Measurements from ENCODE around the gene NACAD.
A peak's percentile ranks its signal among the peaks of the same experiment; 100 is the strongest.

NACAD gene, protein sequence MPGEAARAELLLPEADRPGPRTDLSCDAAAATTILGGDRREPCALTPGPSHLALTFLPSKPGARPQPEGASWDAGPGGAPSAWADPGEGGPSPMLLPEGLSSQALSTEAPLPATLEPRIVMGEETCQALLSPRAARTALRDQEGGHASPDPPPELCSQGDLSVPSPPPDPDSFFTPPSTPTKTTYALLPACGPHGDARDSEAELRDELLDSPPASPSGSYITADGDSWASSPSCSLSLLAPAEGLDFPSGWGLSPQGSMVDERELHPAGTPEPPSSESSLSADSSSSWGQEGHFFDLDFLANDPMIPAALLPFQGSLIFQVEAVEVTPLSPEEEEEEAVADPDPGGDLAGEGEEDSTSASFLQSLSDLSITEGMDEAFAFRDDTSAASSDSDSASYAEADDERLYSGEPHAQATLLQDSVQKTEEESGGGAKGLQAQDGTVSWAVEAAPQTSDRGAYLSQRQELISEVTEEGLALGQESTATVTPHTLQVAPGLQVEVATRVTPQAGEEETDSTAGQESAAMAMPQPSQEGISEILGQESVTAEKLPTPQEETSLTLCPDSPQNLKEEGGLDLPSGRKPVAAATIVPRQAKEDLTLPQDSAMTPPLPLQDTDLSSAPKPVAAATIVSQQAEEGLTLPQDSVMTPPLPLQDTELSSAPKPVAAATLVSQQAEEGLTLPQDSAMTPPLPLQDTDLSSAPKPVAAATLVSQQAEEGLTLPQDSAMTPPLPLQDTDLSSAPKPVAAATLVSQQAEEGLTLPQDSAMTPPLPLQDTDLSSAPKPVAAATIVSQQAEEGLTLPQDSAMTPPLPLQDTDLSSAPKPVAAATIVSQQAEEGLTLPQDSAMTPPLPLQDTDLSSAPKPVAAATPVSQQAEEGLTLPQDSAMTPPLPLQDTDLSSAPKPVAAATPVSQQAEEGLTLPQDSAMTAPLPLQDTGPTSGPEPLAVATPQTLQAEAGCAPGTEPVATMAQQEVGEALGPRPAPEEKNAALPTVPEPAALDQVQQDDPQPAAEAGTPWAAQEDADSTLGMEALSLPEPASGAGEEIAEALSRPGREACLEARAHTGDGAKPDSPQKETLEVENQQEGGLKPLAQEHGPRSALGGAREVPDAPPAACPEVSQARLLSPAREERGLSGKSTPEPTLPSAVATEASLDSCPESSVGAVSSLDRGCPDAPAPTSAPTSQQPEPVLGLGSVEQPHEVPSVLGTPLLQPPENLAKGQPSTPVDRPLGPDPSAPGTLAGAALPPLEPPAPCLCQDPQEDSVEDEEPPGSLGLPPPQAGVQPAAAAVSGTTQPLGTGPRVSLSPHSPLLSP (N-terminal part only)

DNA sequence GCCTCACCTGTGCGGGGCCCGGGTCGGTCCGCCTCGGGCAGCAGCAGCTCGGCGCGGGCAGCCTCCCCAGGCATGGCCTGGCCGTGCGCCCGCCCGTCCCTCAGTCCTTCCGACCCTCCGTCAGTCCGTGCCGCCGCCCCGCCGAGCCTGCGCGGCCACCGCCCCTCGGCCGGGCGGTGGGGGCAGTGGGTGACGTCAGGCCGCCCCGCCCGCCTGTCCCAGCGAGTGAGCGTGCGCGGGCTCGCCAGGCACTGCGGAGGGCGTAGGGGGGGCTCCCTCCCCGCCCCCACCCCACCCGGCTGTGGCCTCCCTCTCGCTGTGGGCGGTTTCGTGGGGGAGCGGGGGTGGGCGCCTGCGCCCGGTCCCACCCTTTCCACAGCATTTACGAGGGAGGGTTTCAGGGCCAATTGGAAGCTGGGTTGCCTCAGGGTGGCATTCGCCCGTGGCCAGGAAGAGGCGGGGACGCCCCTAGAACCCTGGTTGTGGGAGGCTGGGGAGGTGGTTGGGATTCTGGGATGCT, at the start of gene NACAD:
Gene NACAD, minus strand, starts transcription at position 149 of the 520 bp plus-strand sequence. Its CDS starts 75 bp downstream, at position 74.
- DNase-seq = no peak

DNA sequence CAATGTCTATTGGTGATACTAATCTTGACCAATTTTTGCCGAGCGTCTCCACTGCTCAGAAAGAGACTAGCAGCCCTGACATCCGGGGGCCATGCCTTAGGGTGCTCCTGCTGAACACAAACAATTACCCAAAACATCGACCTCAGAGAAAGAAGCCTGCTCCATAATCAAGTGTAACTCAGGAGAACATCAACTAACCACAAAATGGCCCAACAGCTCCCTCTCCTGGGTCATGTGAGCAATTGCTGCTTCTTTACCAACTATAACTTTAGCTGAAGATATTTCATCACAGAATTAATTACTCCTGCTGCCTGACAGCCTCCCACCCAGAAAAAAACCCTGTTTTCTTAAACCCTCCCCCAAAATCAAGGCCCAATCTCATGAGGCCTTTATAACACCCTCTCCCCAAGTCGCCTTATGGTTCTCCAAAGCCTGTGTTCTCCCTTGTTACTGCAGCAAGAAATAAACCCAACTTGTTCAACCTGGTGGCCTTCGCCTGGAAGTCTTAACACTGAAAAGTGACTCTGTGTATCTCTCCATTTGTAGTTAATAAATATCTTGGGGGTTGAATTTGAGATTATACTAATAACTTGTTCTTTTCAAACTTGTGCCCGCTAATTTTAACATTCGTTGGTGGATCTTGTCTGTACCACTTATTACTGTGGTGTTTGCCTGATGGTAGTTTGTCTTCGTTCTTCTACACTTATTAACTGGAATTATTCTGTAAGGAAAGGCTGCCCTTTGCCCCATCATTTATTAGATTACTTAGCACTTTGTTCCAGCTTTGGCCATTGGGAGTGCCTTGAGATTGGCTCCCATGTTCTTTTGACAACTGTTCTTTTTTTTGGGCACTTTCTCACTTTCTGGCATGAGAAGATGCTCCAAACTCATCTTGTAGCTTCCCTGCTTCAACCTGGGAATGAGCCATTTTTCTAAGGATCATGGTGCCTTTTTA, 47.6 kb upstream of the NACAD start:
- DNase-seq = peak; percentile 62 to 69

DNA sequence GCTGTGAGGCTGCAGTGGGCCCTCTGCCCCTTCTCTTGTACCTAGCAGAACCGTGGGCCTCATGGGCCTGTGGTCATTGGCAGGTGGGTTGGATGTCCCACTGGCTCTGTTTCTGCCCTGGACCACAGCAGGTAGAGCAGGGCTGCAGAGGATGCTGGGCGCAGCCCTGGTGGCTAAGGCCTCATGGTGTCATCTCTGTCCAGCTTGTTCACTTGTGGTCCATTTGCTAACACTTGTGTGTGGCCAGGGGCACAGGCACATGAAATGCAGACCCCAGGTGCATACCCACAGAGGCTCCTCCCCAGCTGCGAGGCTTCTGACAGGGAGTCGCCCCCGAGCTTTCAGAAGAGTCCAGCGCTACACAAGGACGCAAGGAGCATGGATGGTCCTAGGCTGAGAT, 45.1 kb upstream of the NACAD start:
- no peak for DNase-seq

DNA sequence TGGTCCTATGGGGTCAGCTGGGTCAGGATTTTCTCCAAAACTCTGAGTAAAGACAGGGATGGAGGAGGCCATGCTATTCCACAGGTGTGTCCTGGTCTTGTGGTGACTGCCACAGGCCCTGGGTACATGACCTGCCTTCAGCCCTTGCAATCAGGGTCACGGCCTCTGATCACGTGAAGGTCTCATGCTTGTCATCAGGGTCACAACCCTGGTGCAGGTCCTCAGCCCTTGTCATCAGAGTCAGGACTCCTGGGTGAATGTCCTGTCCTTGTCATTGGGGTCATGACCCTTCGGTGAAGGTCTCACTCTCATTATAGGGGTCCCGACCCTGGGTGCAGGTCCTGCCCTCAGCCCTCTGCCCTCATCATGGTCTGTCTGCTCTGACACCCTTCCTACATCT, 44.6 kb upstream of the NACAD start:
- DNase-seq = no peak

DNA sequence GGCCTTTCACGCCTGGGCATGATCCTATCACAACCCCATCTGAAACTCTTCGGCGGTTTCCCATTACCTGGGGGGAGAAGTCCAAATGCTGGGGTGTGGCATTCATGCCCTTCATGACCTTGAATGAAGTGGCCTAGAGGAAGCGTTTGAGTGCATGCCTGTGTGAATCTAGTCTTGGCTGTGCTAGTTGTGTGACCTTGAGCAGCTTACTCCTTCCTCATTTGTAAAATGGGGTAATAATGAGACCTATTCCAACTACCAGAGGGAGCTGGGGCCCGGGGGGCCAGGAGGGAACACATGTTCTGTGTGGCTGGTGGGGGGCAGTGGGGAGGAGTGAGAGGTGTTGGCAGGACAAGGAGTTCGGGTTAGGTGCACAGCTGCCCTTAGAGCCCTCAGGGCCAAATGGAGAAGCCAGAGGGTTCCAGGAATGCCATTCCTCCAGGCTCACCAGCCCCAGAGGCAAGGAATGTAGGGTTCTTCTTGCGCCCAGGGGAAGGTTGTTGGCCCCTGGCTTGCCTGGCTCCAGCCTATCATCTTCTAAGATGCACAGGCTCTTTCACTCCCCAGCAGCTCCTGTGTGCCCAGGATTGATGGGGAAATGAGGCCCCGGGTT, 44.0 kb upstream of the NACAD start:
- no peak for DNase-seq

DNA sequence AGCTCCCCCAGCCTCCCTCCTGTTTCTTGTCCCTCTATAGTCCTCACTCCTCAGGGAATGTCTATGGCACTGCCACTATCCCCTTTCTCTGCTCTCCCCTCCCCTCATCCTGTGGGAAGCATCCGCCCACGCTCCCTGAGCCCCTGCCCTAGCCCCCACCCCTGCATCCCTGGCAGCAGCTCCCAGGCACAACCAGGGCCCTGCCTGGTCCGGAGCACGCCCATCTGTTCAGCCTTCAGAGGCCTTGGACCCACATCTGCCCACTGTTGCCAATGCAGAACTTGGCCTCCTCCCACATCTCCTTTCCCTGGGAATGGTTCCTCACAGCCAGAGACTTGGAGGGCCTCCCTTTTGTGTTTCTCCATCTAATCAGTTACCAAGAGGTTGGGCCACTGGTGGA, 43.1 kb upstream of the NACAD start:
- no peak for DNase-seq

DNA sequence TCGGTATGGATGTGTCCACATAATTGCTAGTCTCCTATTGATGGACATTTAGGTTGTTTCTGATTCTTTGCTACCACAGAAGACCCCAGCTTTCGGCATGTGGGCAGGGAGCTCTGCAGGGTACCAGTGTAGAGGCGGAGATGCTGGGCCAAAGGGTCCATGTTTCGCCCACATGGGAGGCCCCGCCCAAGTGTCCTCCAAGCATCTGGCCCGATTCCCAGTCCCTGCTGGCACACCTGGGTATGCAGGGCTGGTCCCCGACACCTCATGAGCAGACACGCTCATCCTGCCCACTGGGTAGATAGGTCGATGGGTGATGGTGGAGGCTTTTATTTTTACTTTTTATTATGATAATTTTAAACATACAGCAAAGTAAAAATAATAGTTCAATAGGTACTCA, 42.1 kb upstream of the NACAD start:
- no peak for DNase-seq

DNA sequence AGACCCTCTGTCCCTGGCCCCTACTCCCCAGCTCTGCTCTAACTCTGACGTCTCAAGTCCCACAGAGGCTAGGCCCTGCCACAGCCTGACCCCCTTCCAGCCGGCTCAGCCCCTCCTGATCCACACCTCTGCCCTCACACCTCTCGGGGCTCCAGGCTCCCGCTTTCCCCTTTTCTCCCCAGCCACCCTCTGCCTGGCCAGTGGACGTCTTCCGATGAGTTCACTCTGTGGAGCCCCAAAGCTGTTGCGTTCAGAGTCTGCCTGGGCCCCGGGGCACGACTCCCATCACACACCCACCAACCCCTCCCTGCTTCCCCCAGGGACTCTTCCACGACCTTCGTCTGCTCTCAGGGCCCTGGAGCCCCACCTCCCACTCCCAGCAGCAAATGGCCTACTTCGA, 41.1 kb upstream of the NACAD start:
- no peak for DNase-seq

DNA sequence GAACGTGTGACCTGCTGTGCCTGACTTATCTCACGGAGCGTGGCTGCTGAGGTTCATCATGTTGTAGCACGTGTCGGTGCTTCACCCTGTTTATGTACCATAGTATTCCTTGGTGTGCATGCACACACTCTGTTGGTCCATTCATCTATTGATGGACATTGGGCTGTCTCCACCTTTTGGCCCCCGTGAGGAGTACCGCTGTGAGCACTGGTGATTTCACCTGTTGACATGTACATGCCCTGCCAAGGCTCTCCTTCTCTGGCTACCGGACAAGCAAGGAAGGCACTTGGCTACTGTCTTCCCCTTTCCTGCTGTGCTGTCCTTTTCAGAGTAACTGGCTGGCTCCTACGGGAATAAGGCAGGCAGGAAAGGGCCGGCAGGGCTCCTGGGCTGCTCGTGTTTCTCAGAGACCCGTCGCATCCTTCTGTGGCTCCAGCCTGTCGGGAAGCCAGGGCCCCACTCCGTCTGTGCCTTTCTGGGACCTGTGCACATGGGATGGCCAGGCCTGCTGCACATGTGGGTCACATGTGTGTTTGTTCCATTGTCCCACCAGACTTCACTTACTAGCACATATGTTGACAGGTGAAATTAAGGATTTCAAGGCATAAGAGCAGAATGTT, 40.5 kb upstream of the NACAD start:
- no peak for DNase-seq

DNA sequence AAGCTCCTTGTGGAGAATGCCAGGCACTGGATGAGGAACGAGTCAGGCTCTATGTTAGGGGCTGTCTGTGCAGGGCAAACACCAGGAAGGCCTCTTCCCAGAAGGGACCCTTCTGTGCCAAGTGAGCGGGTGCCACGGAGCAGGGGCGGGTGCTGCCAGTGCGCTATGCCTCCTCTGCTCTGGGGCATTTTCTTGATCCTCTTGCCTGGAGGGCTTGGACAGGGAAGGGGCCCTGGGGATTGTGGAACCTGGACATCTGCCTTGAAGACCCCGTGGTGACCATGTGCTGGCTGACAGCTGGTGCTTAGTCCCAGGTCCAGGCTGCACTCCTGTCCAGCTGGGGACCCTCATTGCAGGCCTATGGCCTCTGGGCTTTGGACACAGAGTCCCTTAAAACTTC, 38.2 kb upstream of the NACAD start:
- no peak for DNase-seq

DNA sequence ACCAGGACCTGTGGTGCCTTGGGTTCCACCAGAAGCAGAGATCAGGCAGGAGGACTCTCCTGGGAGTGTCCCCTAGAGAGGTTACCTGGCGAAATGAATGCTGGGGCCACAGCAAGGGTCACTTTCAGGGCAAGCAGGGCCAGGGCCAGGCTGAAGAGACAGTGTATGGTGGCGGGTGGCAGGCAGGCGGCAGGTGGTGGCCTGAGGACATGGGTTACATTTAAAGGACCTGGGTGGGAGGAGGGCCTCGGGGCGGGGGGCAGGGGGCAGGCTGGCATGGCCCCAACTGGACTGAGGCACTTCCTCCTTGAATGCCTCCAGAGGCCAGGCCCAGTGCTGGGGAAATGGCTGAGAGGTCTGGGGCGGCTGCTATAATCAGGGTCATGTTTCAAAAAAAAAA, 37.4 kb upstream of the NACAD start:
- DNase-seq = no peak

DNA sequence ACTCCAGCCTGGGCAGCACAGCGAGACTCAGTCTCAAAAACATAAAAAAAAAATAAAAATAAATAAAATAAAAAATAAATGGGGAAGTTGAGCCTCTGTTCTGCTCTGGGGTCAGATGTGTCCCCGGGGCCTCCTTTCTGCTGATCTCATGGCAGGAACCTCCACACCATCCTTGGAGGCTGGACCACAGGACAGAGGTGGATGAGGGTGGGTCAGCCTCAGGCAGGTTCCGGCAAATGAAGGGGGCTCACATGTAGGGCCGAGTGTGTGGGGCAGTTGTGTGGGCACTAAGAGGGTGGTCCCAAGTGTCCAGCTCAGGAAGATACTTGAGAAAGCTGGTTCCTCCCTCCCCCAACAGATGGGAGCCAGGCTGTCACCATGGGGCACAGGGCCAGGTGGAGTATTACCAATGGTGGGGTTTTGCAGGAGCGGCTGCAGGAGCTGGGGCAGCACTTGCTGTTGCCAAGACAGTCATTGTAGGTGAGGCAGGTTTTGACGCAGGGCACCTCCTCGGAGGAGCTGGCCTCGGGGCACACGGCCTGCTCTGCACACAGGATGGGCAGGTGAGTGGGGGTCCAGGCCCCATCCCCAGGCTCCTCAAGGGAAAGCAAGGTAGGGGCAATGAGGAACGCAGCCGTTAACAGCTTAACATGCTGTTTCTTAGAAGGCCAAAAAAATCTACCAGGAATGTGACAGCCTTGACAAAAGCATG, 36.6 kb upstream of the NACAD start:
- no peak for DNase-seq

DNA sequence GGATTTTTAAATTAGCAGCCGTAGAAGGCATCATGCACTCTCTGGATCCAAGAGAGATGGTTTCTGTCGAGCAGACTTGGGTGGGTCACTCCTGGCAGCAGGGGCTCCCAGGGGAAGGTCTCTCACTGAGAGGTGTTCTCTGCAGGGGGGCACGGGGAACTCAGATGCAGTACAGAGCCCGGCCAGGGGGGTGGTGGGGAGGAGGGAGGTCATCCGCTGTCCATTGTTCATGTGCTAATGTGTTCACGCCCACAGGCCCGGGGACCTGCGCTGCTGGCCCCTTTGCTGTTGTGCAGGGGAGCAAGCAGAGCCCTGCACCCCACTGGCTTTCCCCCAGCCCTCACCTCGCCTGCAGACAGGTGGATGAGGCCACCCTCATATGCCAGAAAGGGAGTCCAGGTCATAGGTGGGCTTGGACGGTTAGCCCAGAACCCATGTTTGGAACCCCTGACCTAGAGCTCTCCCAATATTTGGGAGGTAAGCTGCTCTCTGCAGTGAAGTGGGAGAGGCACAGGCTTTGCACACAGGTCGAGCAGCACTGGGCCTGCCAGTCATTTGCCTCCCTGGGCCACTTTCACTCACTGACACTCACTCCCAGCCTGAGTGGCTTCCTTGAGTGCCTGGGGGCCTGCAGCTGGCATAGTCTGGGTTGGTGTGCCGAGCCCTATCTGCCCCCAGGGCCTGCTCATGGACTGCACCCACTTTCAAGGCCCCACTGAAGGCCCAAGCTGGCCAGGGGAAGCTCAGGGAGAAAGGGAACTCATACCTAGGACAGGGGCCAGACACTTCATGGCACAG, 35.3 kb upstream of the NACAD start:
- DNase-seq = no peak

DNA sequence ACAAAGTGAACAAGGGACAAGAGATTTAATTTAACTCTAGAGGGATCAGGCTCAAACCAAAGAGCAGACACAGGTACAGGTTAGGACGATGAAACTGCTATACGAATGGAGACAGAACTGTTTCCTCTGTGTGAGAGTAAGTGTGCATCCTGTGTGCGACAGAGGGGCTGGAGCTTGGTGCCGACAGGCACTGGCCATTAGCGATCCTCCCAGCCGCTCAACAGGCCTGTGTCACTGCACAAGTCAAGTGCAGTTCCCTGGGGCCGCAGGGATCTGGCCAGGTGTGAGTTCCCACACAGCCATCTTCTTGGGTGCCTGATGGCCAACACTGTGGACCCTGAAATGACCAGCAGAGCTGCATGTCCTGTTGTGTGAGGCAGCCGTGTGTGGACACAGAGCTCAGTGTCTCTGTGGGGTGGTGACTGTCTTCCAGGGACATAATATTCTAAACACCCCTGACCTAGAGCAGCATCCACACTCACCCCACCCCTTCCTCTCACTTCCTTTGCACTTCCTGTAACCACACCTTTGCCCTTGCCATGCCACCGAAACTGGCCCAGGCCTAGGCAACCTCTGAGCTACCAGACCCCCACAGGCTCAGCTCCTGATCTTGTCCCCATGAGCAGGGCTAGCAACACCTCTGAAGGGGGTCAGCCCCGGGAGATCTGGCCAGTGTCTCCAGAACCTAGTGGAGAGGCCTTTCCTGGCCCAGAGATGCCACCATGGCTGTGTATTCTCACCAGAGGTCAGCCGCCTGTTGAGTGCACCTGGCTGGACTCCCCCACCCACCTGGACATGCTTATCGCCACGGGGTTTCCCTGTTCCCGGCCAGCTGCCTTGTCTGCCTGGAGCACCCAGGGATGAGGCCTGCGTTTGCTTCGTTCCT, 34.4 kb upstream of the NACAD start:
- DNase-seq = no peak

DNA sequence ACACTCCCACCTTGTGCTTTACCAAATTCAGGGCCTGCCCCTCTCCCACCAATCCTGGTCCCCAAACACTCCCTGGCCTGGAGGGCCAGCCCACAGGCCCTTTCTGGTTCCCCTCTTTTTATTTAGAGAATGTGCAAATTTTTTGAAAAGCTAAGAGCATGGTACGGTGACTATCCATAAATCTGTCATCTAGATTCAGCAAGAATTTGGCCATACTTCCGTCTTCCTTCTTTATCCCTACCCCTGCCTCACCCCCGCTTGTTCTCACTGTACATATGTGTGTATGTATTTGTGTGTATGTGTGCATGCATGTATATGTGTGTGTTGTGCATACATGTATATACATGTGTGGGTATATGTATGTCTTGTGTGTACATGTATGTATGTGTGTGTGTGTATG, 30.8 kb upstream of the NACAD start:
- DNase-seq = no peak

DNA sequence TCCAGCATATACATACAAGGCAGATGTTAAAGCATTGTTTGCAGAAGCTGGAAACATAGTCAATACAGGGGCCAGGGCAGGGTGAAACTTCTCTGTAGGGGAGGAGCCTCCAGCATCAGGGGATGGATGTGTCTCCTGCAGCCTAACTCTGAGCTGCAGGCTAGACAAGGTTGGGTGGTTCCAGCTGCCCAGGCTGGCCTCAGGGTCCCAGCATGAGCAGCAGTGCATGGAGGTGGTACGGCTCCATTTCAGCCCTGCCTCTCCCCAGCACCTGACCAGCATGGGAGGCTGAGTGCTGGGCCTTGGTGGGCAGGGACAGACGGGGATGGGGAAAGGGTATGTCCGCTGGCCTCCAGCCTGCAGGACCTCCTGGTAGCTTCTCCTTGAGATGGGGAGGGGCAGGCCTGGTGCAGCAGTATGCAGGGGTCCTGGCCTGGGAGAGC, 30.1 kb upstream of the NACAD start:
- no peak for DNase-seq

DNA sequence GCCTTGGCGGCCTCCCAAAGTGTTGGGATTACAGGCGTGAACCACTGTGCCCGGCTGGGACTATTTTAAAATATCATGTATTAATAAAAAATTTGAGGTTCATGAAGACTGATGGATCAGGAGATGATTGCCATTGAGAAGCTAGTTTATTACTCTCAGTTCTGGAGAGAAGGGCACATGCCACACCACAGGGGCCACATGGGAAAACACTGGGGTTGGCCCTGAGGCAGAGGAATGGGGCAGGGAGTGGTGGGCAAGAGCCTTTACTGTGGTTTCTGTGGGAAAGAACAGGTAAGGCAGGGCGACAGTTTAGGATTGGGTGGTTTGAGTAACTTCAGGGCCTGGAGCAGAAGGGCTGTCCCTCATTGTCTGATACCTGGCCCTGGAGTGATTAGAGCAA, 29.5 kb upstream of the NACAD start:
- no peak for DNase-seq

DNA sequence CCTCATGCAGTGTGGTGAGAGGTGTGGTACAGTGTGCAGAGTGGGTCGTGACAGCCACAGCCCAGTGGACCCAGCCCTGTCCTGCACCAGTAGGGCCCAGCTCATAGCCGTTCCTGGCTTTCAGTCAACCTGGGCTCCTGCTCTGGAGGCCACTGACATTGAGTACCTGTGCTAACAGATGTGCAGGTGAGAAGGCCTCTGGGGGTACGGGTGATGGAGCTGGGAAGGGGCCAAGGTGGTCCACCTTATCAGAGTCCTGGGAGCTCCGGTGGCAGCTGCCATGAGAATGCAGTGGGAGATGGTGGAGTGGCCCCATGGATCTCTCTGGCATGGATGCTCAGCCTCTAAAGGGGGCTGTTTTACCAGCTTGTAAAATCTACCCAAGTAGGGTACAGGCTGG, 28.8 kb upstream of the NACAD start:
- DNase-seq = no peak
